ENCODE data around the gene IFT88. TPM values are rescaled to one million over a fixed set of nuclear protein-coding genes. Genes with fewer than 3 reads are reported as not detected.

The IFT88 gene
- total and polyA plus RNA-seq, 8 donors, result 2.3 to 68.3 (median 6.7) TPM

DNA sequence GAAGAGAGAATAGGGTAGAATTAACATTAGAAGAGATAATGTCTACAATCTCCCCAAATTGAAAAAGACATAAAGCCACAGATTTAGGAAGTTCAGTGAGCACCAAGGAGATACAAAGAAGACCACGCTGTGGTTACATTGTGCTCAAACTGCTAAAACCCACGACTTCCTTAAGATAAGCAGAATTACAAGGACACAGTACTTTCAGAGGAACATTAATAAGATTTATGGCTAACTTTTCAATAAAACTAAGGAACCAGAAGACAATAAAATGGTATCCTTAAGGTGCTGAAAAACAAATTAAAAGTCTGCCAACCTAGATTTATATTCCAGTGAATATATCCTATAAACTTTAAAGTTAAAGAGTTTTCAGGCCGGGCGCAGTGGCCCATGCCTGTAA, 129.1 kb downstream of the IFT88 start:
- peaks cover 0 to 12% (median 0%) of the 10 kb centered on the region in 3 donors for H3K27me3 ChIP-seq
- 63 to 76% (median 72%) methylated on average over 4 of the region's 4 CpGs for WGBS, 5 donors

GRCh38 chr13:20699715-20700114, 132.8 kb downstream of the IFT88 start:
- Histone ChIP-seq H3K9me3 (no peaks in the 10 kb centered on the region), H3K4me3 (no peak overlapping the region), H3K36me3 (no peaks in the 10 kb centered on the region), H3K4me1 (peaks cover 7 to 23% (median 16%) of the 10 kb centered on the region in 4 donors), H3K27me3 (peaks cover 0 to 28% (median 0%) of the 10 kb centered on the region in 3 donors), H3K27ac (no peak overlapping the region)
- TF ChIP-seq POLR2A (IDR thresholded peaks at IDR 0.05) (no peak), EP300 (IDR thresholded peaks at IDR 0.05) (no peak), POLR2AphosphoS5 (IDR thresholded peaks at IDR 0.05) (no peak), CTCF (IDR thresholded peaks at IDR 0.05) (no peak)
- intact Hi-C loops (cut with DNase I; ENCODE audit: low total_unique reads), result no loop called here
- no peak for DNase-seq
- WGBS, 5 donors, result 88 to 95% (median 91%) methylated on average over 9 of the region's 9 CpGs

More for the DNA sequence above, 129.1 kb downstream of the IFT88 start:
- Histone ChIP-seq H3K9me3 (no peaks in the 10 kb centered on the region), H3K36me3 (peaks cover 0 to 16% (median 8%) of the 10 kb centered on the region in 4 donors), H3K4me3 (no peak overlapping the region), H3K27ac (no peak overlapping the region), H3K4me1 (no peaks in the 10 kb centered on the region)
- TF ChIP-seq EP300 (IDR thresholded peaks at IDR 0.05), result no peak
- no peak for TF ChIP-seq CTCF (IDR thresholded peaks at IDR 0.05)
- TF ChIP-seq POLR2AphosphoS5 (IDR thresholded peaks at IDR 0.05), result no peak
- intact Hi-C loops (cut with DNase I; ENCODE audit: low total_unique reads), result no loop called here
- no peak for DNase-seq

GRCh38 chr13:20700288-20700687, 133.3 kb downstream of the IFT88 start:
- H3K4me3 ChIP-seq, result no peak overlapping the region
- H3K36me3 ChIP-seq, result no peaks in the 10 kb centered on the region
- TF ChIP-seq EP300 (IDR thresholded peaks at IDR 0.05), result no peak
- TF ChIP-seq POLR2A (IDR thresholded peaks at IDR 0.05), result no peak
- no peak for TF ChIP-seq CTCF (IDR thresholded peaks at IDR 0.05)
- TF ChIP-seq POLR2AphosphoS5 (IDR thresholded peaks at IDR 0.05), result no peak
- peaks cover 0 to 28% (median 0%) of the 10 kb centered on the region in 3 donors for H3K27me3 ChIP-seq
- DNase-seq, result no peak
- H3K4me1 ChIP-seq, result peaks cover 7 to 23% (median 16%) of the 10 kb centered on the region in 4 donors
- 83 to 88% (median 85%) methylated on average over 6 of the region's 6 CpGs for WGBS, 5 donors
- H3K27ac ChIP-seq, result no peak overlapping the region
- intact Hi-C loops (cut with DNase I; ENCODE audit: low total_unique reads), result no loop called here
- no peaks in the 10 kb centered on the region for H3K9me3 ChIP-seq

- H3K9me3 ChIP-seq, result no peaks in the 10 kb centered on the region
- 91 to 97% (median 94%) methylated on average over 3 of the region's 3 CpGs for WGBS, 5 donors
- no peak overlapping the region for H3K4me3 ChIP-seq
- no peaks in the 10 kb centered on the region for H3K36me3 ChIP-seq
- H3K27me3 ChIP-seq, result peaks cover 0 to 28% (median 0%) of the 10 kb centered on the region in 3 donors
- peaks cover 7 to 23% (median 16%) of the 10 kb centered on the region in 4 donors for H3K4me1 ChIP-seq
- no peak for DNase-seq
- no peak overlapping the region for H3K27ac ChIP-seq
- TF ChIP-seq POLR2AphosphoS5 (IDR thresholded peaks at IDR 0.05), result no peak
- no peak for TF ChIP-seq POLR2A (IDR thresholded peaks at IDR 0.05)
- no peak for TF ChIP-seq EP300 (IDR thresholded peaks at IDR 0.05)
- no peak for TF ChIP-seq CTCF (IDR thresholded peaks at IDR 0.05)
- intact Hi-C loops (cut with DNase I; ENCODE audit: low total_unique reads), result no loop called here
These were observed 134.5 kb downstream of the IFT88 start for GRCh38 chr13:20701461-20701860.

Measured in stomach (tissue), 9 donors.